ENCODE results near the gene MUC6.

DNA sequence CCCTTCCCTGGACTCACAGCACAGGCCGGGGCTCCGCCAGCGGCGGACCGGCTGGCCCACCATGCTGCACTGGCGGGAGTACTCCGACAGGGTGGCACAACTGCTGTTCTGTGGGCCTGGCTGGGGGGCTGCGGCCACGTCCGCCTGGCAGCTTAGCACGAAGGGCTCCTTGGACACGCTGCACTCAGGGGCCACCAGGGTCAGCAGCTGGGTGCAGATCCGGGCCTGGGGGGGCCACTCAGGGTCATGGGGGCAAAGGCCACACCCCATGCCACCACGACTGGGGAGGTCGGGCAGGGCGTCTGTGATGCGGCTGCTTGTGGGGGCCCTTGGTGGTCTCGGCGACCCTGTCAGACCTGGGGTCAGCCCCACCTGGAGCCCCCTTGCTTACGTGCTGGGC, 6.0 kb downstream of the MUC6 start:
- TF ChIP-seq, protein P1, sequence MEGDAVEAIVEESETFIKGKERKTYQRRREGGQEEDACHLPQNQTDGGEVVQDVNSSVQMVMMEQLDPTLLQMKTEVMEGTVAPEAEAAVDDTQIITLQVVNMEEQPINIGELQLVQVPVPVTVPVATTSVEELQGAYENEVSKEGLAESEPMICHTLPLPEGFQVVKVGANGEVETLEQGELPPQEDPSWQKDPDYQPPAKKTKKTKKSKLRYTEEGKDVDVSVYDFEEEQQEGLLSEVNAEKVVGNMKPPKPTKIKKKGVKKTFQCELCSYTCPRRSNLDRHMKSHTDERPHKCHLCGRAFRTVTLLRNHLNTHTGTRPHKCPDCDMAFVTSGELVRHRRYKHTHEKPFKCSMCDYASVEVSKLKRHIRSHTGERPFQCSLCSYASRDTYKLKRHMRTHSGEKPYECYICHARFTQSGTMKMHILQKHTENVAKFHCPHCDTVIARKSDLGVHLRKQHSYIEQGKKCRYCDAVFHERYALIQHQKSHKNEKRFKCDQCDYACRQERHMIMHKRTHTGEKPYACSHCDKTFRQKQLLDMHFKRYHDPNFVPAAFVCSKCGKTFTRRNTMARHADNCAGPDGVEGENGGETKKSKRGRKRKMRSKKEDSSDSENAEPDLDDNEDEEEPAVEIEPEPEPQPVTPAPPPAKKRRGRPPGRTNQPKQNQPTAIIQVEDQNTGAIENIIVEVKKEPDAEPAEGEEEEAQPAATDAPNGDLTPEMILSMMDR (conservative IDR thresholded peaks at IDR 0.05): no peak
- TF ChIP-seq EZH2 (IDR thresholded peaks at IDR 0.05; ENCODE audit: low read depth): no peak
